KBM-7 (cell line): ENCODE data around the gene GLUD2.
"Not testable (repeated sequence)": the region's sequence is repeated elsewhere in the genome, so short reads cannot be mapped to it uniquely, and the experiment has no call there.

Experiments used
- DNase-seq: peaks from one replicate; pipeline ENCODE4 v3.0.0-alpha.2; 2015
- in situ Hi-C: fragments of 300-500 bp; cut with MboI; formaldehyde crosslinking; loops from 2 replicates; pipeline ENCODE4 v1.14.3; 2020; ENCODE audit warnings: low sequenced_read_pairs, low pct_unique_long_range_greater_than_20kb, mixed read lengths

Gene GLUD2

DNA sequence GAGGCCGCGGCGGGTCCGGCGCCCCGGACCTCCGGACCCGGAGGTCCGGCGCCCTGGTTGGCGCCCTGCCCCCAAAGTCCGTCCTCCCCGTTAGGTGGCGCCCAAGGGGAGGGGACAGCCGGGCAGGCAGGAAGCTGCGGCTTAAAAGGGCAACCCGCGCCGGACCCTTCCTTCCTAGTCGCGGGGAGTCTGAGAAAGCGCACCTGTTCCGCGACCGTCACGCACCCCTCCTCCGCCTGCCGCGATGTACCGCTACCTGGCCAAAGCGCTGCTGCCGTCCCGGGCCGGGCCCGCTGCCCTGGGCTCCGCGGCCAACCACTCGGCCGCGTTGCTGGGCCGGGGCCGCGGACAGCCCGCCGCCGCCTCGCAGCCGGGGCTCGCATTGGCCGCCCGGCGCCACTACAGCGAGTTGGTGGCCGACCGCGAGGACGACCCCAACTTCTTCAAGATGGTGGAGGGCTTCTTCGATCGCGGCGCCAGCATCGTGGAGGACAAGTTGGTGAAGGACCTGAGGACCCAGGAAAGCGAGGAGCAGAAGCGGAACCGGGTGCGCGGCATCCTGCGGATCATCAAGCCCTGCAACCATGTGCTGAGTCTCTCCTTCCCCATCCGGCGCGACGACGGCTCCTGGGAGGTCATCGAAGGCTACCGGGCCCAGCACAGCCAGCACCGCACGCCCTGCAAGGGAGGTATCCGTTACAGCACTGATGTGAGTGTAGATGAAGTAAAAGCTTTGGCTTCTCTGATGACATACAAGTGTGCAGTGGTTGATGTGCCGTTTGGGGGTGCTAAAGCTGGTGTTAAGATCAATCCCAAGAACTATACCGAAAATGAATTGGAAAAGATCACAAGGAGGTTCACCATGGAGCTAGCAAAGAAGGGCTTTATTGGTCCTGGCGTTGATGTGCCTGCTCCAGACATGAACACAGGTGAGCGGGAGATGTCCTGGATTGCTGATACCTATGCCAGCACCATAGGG is at the start of gene GLUD2:
Gene GLUD2, plus strand, starts transcription at position 170 of the 979 bp plus-strand sequence. Its CDS starts 75 bp downstream, at position 245.
- peak; percentile 19 for DNase-seq
- in situ Hi-C loops: not testable (repeated sequence)

DNA sequence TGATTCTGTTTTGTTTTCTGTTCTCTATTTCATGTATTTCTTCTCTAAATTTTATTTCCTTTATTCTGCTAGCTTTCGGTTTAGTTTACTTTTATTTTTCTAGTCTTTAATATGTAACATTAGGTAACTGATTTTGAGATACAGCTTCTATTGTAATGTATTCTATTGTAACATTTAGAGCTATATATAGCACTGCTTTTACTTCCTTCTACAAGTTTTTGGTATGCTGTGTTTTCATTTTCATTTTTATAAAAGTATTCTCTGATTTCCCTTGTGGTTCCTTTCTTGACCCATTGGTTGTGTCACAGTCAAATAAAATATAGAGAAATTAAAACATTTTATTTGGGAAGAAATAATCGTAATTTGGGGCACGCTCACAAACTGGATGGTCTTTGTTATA is 48.0 kb upstream of the GLUD2 start:
- no peak for DNase-seq
- in situ Hi-C loops: no loop called here

- DNase-seq: peak; percentile 37
- in situ Hi-C loops: no loop called here
These were observed 46.8 kb upstream of the GLUD2 start for GRCh38 chrX:121000589-121000988.

DNA sequence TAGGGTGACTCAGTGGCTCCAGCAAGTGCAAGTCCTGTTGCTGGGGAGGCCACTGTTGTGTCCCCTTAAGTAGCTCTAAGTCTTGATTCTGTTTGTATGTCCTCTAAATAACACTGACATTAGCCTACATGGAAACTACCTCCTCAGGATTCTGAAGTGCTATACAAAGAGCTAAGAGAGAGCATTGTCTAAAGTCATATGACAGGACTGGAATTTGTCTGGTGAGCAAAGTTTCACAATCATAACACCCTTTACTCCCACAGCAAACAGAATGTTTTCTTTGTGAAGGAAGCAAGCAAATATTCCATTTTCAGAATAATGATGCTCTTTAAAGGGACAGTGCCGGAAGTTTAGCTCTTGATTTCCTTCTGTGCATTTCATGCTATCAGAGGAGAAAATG is 38.5 kb upstream of the GLUD2 start:
- in situ Hi-C loops: no loop called here
- no peak for DNase-seq

DNA sequence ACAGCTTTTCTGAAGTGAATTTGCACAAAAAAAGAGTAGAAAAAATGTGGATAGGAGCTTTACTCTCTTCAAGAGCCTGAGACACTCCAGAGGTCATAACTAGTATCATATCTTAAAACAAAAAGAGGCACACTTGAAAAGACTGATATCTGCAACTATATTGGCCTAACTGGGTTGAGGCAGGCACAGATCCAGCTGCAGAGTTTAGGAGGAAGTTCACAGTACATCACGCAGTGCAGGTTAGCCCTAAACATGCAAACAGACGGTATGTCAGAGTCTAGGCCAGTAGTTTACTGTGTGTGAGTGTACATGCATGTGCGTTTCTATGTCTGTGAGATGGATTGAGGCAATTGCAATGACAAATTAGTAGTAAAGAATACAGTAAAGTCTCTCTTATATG is 37.6 kb upstream of the GLUD2 start:
- in situ Hi-C loops: no loop called here
- DNase-seq: no peak

DNA sequence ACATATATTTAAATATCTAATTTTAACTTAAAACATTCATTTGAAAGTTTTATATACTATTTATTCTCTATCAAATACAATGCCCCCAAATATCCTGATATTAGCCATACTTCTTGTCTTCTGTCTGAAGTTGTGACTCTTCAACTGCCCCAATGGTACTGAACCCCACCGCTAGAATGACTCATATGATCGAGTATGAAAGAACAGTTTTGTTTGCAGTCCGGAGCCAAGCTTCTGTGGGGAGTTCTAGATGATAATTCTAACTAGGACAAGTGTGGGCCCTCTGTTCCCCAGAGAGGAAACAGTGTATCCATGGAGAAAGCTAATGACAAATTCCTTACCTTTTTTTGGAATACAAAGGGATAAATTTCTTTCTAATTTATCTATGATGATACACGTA is 37.2 kb upstream of the GLUD2 start:
- DNase-seq: no peak
- in situ Hi-C loops: no loop called here

DNA sequence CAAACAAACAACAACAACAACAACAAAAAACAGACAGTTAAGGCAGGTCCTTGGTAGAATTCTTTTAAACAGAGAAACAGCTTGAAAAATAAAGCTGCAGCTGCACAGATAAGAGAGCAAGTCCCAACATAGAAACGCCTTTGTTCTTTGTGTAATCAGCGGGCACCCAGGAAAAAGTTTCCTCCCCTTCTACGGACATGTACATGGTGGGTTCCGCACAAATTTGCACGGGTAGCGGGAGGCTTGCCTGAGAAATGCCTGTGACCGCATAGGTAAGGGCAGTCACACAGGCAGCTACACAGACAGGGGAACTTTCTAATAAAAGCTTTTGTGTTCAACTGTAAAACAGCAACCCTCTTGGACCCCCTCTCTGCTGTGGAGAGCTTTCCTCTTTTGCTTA is 36.2 kb upstream of the GLUD2 start:
- no peak for DNase-seq

DNA sequence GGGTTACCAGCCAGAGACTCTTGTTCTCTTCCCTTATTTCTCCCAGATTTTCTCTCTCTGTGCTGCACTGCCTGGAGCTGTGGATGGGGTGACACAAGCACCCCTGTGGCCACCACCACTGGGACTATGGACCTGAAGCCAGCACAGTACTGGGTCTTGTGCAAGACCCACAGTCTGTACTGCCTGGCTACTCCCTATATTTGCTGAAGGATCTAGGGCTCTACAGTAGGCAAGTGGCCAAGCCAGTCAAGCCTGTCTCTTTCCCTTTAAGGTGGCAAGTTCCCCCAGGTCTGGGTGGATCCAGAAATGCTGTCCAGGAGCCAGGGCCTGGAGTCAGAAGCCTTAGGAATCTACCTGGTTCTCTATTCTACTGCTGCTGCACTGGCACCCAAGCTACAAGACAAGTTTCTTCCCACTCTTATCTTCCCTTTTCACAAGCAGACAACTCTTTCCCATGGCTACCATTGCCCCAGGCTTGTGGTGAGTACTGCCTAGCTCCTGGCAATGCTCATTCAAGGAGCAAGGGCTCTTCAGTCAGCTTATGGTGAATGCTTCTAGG is 33.4 kb upstream of the GLUD2 start:
- in situ Hi-C loops: no loop called here
- no peak for DNase-seq

More for the DNA sequence above, 36.2 kb upstream of the GLUD2 start:
- in situ Hi-C loops: no loop called here

DNA sequence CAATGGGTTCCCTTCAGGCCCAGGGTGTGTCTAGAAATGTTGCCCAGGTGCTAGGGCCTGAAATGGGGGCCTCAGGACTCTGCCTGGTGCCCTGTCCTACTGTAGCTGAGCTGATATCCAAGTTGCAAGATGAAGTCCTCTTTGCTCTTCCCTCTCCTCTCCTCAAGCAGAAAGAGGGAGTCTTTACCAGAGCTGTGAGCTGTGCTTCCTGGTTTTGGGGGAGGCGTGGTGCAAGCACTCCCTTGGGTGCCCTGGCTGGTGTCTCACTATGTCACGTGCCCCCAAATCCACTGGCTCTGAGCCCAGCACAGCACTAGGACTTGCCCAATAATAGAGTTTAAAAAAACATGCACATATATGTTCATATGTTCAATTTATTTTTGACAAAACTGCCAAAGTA is 32.6 kb upstream of the GLUD2 start:
- in situ Hi-C loops: no loop called here

DNA sequence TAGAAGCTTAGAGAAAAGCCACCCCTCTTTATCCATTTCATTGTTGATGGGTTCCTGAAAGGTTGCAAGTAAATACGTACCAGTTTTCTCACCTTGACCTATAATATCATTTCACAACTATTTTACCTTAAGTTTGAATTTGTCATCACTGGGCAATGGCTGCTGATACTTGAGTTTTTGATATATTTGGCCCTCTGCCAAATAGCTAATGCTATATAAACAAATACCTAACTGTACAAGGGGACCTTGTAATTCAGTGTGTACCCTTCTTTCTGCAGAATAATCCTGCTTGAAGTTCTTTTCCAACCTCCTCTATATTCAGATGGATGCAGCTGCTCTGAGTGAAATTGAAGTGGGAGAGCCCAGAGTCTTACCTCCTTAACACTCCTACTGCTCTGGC is 19.0 kb upstream of the GLUD2 start:
- DNase-seq: no peak

More for the DNA sequence above, 32.6 kb upstream of the GLUD2 start:
- no peak for DNase-seq

DNA sequence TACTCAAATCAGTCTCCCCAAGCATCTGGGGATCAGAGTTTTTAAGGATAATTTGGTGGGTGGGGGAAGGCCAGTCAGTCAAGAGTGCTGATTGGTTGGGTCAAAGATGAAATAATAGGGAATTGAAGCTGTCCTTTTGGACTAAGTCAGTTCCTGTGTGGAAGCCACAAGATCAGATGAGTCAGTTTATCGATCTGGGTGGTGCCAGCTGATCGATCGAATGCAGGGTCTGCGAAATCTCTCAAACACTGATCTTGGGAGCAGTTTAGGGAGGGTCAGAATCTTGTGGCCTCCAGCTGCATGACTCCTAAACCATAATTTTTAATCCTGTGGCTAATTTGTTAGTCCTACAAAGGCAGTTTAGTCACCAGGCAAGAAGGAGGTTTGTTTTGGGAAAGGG is 17.3 kb upstream of the GLUD2 start:
- in situ Hi-C loops: no loop called here
- DNase-seq: no peak

More for the DNA sequence above, 19.0 kb upstream of the GLUD2 start:
- in situ Hi-C loops: no loop called here

GRCh38 chrX:121032531-121032930 is 14.9 kb upstream of the GLUD2 start:
- in situ Hi-C loops: no loop called here
- no peak for DNase-seq

DNA sequence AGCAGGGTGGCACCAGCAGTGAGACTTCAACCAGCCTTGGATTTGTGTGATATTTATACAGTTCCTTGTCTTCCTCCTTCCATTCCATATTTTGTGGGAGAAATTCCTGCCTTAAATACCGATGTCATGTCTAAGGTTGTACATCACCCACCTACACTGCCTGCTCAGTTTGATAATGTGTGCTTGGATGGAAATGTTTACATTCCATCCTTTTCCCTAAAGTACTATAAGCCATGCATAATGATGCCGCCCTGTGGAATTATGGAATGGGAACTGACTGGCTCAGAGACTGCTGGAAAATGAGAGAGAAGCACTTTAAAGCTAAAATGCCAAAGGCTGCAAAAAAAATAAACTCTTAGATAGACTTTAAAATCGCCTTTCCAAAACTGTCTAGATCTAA is 11.3 kb upstream of the GLUD2 start:
- in situ Hi-C loops: no loop called here
- no peak for DNase-seq

DNA sequence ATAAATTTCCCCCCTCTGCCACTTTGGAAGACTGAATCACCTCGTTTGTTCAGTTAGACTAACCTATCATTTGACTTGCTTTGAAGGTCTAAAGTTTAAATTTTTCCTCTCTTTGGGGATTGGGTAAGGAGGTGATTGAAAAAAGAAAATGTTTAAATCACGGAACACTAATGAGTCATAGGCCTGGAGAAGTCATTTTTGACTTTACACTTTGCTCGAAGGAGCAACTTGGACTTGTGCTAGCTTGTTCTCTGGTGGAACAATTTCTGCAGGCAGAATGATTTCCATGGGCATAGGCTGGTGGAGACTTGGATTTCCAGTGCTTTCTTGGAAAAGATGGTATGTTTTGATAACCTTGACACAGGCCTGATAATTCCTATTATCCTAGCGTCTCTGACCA is 10.5 kb upstream of the GLUD2 start:
- no peak for DNase-seq
- in situ Hi-C loops: no loop called here

- no peak for DNase-seq
- in situ Hi-C loops: no loop called here
These were observed 3.4 kb downstream of the GLUD2 start for GRCh38 chrX:121050781-121051180.

- in situ Hi-C loops: no loop called here
- DNase-seq: no peak
These were observed 4.7 kb downstream of the GLUD2 start for GRCh38 chrX:121052122-121052521.

GRCh38 chrX:121062289-121062688 is 14.9 kb downstream of the GLUD2 start:
- DNase-seq: no peak
- in situ Hi-C loops: no loop called here

DNA sequence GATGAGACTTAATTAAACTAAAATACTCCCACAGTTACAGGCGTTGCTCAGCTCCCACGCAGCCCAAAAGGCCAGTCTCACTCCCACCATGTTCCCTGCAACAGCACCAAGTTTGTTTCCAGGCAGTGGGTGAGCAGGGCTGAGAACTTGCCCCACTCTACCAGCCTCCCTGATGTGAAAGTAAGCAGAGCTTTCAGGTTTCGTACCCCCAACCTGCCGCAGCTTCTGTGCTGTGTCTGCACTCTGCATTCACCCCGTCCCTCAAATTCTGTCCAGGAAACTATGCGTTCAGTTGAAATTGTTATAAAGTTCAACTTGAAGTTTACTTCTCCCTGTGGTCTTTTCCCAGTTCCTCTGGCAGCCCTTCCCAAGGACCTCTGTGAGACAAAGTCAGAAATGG is 17.2 kb downstream of the GLUD2 start:
- no peak for DNase-seq
- in situ Hi-C loops: no loop called here

GRCh38 chrX:121084247-121084646 is 36.8 kb downstream of the GLUD2 start:
- DNase-seq, in situ Hi-C loops: not testable (repeated sequence)

- in situ Hi-C loops: no loop called here
These were observed 37.6 kb downstream of the GLUD2 start for GRCh38 chrX:121084903-121085611.

More at GRCh38 chrX:121084903-121085611, 37.6 kb downstream of the GLUD2 start:
- DNase-seq: no peak
